Measurements from ENCODE around the gene BRAF. TPM values are rescaled to one million over a fixed set of nuclear protein-coding genes. Genes with fewer than 3 reads are reported as not detected.

BRAF gene
- total RNA-seq, 6 experiments from 2014 or later = 9.0 to 17.7 (median 13.2) TPM

DNA sequence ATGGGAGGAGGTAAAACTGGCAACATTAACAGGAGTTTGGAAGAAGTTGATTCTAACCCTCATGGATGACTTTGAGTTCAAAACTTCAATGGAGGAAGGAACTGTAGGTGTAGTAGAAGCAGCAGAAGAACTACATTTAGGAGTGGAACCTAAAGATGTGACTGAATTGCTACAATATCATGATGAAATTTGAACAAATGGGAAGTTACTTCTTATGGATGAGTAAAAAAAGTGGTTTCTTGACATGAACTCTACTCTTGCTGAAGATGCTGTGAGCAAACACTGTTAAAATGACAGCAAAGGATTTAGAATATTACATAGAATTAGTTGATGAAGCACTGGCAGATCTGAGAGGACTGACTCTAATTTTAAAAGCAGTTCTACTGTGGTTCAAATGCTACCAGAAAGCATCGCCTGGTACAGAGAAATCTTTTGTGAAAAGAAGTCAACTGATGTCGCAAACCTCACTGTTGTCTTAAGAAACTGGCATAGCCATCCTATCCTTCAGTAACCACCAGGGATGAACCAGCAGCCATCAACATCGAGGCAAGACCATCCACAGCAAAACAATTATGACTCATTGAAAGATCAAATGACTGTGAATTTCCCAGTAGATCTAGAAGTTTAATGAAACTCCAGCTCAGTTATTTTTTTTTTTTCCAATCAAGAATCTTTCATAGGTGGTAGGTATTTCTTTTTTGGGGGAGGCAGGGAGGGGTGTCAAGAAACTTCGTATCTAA lies 20.8 kb downstream of the BRAF start:
- TF ChIP-seq, protein P1, sequence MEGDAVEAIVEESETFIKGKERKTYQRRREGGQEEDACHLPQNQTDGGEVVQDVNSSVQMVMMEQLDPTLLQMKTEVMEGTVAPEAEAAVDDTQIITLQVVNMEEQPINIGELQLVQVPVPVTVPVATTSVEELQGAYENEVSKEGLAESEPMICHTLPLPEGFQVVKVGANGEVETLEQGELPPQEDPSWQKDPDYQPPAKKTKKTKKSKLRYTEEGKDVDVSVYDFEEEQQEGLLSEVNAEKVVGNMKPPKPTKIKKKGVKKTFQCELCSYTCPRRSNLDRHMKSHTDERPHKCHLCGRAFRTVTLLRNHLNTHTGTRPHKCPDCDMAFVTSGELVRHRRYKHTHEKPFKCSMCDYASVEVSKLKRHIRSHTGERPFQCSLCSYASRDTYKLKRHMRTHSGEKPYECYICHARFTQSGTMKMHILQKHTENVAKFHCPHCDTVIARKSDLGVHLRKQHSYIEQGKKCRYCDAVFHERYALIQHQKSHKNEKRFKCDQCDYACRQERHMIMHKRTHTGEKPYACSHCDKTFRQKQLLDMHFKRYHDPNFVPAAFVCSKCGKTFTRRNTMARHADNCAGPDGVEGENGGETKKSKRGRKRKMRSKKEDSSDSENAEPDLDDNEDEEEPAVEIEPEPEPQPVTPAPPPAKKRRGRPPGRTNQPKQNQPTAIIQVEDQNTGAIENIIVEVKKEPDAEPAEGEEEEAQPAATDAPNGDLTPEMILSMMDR (IDR thresholded peaks at IDR 0.05) = no peak
- TF ChIP-seq POLR2A (IDR thresholded peaks at IDR 0.05) = no peak
- ATAC-seq = no peak
- intact Hi-C loops (cut with DNase I) = no loop called here

DNA sequence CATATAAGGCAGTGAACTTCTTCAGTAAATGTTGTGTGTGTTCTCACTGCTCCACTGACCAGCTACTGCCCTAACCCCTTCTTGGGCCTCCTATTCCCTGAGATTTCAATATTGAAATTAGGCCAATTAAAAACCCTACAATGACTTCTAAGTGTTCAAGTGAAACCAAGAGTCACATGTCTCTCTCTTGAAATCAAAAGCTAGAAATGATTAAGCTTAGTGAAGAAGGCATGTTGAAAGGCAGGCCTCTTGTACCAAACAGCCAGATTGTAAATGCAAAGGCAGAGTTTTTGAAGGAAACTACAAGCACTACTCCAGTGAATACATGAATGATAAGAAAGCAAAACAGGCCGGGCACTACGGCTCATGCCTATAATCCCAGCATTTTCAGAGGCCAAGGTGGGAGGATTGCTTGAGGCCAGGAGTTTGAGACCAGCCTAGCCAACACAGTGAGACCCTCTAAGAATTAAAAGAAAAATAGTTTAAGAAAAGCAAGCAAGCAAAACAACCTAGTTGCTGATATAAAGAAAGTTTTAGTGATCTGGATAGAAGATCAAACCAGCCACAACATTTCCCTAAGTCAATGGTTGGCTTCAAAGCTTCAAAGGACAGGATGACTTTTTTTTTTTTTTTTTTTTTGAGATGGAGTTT lies 22.3 kb downstream of the BRAF start:
- intact Hi-C loops (cut with DNase I) = no loop called here
- Histone ChIP-seq H3K27ac (no peak overlapping the region), H3K9me3 (no peaks in the 10 kb centered on the region), H3K27me3 (no peaks in the 10 kb centered on the region), H3K4me1 (no peaks in the 10 kb centered on the region), H3K36me3 (peaks cover 0 to 2% (median 0%) of the 10 kb centered on the region in 4 donors), H3K4me3 (no peak overlapping the region)
- DNase-seq (no peak), ATAC-seq (no peak)
- 100% methylated on average over 2 of the region's 2 CpGs for WGBS (ENCODE audit: insufficient coverage, low coverage, low lambda C conversion rate, missing lambda C conversion rate)
- TF ChIP-seq POLR2A (IDR thresholded peaks at IDR 0.05) = no peak
- TF ChIP-seq, protein P1 (IDR thresholded peaks at IDR 0.05) = no peak

More for the DNA sequence above, 20.8 kb downstream of the BRAF start:
- no peaks in the 10 kb centered on the region for H3K27me3 ChIP-seq
- H3K4me3 ChIP-seq = no peak overlapping the region
- no peak for DNase-seq
- H3K9me3 ChIP-seq = no peaks in the 10 kb centered on the region
- H3K36me3 ChIP-seq = peaks cover 0 to 2% (median 0%) of the 10 kb centered on the region in 4 donors
- H3K27ac ChIP-seq = no peak overlapping the region
- no peaks in the 10 kb centered on the region for H3K4me1 ChIP-seq
- WGBS (ENCODE audit: insufficient coverage, low coverage, low lambda C conversion rate, missing lambda C conversion rate) = 88% methylated on average over 4 of the region's 4 CpGs

DNA sequence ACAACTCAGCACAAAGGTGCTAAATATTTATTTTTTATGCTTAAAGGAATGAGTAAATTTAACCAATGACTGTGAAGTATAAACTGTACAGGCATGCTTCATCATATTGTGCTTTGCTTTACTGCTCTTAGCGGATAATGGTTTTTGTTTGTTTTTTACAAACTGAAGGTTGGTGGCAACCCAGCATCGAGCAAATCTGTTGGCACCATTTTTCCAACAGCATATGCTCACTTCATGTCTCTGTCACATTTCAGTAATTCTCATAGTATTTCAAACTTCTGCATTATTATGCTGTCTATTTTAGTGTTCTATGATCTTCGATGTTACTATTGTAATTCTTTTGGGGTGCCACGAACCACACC lies 22.8 kb downstream of the BRAF start:
- 76% methylated on average over 4 of the region's 4 CpGs for WGBS (ENCODE audit: insufficient coverage, low coverage, low lambda C conversion rate, missing lambda C conversion rate)
- TF ChIP-seq POLR2A (IDR thresholded peaks at IDR 0.05) = no peak
- TF ChIP-seq, protein P1 (IDR thresholded peaks at IDR 0.05) = no peak
- no peak overlapping the region for H3K27ac ChIP-seq
- H3K4me3 ChIP-seq = no peak overlapping the region
- intact Hi-C loops (cut with DNase I) = no loop called here
- H3K27me3 ChIP-seq = no peaks in the 10 kb centered on the region
- no peaks in the 10 kb centered on the region for H3K4me1 ChIP-seq
- ATAC-seq (no peak), DNase-seq (no peak)
- H3K9me3 ChIP-seq = no peaks in the 10 kb centered on the region
- peaks cover 0 to 2% (median 0%) of the 10 kb centered on the region in 4 donors for H3K36me3 ChIP-seq

DNA sequence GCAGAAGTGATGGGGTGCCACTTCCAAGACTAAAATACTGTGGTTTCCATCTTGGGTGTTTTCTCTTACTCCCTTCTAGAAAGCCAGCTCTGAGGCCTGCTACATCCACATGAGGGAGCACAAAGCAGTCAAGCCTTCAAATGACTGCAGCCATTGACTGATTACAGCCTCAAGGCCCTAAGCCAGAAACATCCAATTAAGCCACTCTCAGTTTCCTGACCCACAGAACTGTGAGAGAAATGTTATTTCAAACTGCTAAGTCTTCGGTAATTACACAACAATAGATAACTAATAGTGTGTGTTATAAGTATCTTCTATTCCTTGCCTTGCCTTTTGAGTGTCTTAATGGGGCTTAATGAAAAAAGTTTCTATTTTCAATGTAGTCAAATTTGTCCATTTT lies 24.8 kb downstream of the BRAF start:
- H3K4me1 ChIP-seq = no peaks in the 10 kb centered on the region
- no peak for DNase-seq
- intact Hi-C loops (cut with DNase I) = no loop called here
- no peak for TF ChIP-seq POLR2A (IDR thresholded peaks at IDR 0.05)
- TF ChIP-seq, protein P1 (IDR thresholded peaks at IDR 0.05) = peak in 1 of 4 donors; percentile 11
- WGBS (ENCODE audit: insufficient coverage, low coverage, low lambda C conversion rate, missing lambda C conversion rate) = 67% methylated on average over 1 of the region's 1 CpG
- H3K9me3 ChIP-seq = no peaks in the 10 kb centered on the region
- H3K27ac ChIP-seq = no peak overlapping the region
- peak in 3 of 4 donors; percentile 21 to 36 (median 29) for ATAC-seq
- H3K4me3 ChIP-seq = no peak overlapping the region
- no peaks in the 10 kb centered on the region for H3K36me3 ChIP-seq
- H3K27me3 ChIP-seq = no peaks in the 10 kb centered on the region

Data from right lobe of liver (tissue), 6 donors.